Skeletal muscle tissue (tissue), 4 donors: Measurements from ENCODE around the gene TTC32. TPM values are rescaled to one million over a fixed set of nuclear protein-coding genes. Genes with fewer than 3 reads are reported as not detected.
"Not testable (repeated sequence)": the region's sequence is repeated elsewhere in the genome, so short reads cannot be mapped to it uniquely, and the experiment has no call there.

Experiments
- H3K27ac ChIP-seq: one replicate; pipeline ENCODE4 v1.7.0; 2013; ENCODE audit warnings: mild to moderate bottlenecking, low read depth, low read length, inconsistent platforms
- H3K27me3 ChIP-seq, 3 donors: one replicate each; pipeline ENCODE4 v1.7.0; 2013; ENCODE audit warnings: low read length in 3 of 3; ENCODE audit not compliant: control insufficient read depth in 3 of 3, insufficient read depth in 3 of 3
- H3K36me3 ChIP-seq, 3 donors: one replicate each; pipeline ENCODE4 v1.7.0; 2013; ENCODE audit warnings: low read length in 3 of 3; ENCODE audit not compliant: control insufficient read depth in 3 of 3, insufficient read depth in 3 of 3
- H3K4me1 ChIP-seq, 3 donors: one replicate each; pipeline ENCODE4 v1.7.0; 2013; ENCODE audit warnings: low read length in 3 of 3, mild to moderate bottlenecking in 3 of 3; ENCODE audit not compliant: control insufficient read depth in 3 of 3, insufficient read depth in 3 of 3
- H3K4me3 ChIP-seq, 3 donors: one replicate each; pipeline ENCODE4 v1.7.0; 2013; ENCODE audit warnings: low read length in 3 of 3
- H3K9ac ChIP-seq, 3 donors: one replicate each; pipeline ENCODE4 v1.7.0; 2013; ENCODE audit warnings: low read length in 3 of 3, mild to moderate bottlenecking in 3 of 3, moderate library complexity in 2 of 3, low read depth in 1 of 3
- H3K9me3 ChIP-seq, 3 donors: one replicate each; pipeline ENCODE4 v1.7.0; 2013; ENCODE audit warnings: low read length in 3 of 3; ENCODE audit not compliant: control insufficient read depth in 3 of 3
- total RNA-seq: library from RNA; depleted of rRNA; stranded (reverse); fragments of >200 nt; gene quantifications from one replicate; pipeline ENCODE4 v1.2.3, GENCODE V29; 2014
- donor health status: Osteomylitis.

TTC32 gene
- total RNA-seq, 1 donor from 2014 or later = 2.6 TPM

DNA sequence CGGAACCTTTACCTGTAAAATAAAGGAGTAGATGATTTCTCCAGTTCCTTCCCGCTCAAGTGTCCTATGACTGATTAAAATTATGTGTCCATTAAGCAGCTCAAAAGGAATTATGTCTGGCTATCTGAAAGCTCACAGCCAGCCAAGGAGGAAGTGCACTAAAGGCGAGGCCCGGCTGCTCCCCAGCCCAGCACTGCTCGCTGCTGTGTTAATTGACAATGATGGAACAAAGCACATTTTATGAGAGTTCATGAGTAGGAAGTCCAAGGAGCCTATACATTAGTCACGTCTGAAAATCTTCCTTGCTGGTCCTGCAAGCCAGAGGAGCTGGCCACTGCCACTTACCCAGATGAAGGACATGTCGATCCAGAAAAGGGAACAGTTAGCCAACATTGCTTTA, 14.3 kb downstream of the TTC32 start:
- H3K27ac ChIP-seq = no peak overlapping the region
- peaks cover 0 to 3% (median 0%) of the 10 kb centered on the region in 3 donors for H3K27me3 ChIP-seq
- no peaks in the 10 kb centered on the region for H3K9me3 ChIP-seq
- H3K9ac ChIP-seq = no peak overlapping the region
- H3K36me3 ChIP-seq = no peaks in the 10 kb centered on the region
- peaks cover 4 to 19% (median 8%) of the 10 kb centered on the region in 3 donors for H3K4me1 ChIP-seq
- no peak overlapping the region for H3K4me3 ChIP-seq

DNA sequence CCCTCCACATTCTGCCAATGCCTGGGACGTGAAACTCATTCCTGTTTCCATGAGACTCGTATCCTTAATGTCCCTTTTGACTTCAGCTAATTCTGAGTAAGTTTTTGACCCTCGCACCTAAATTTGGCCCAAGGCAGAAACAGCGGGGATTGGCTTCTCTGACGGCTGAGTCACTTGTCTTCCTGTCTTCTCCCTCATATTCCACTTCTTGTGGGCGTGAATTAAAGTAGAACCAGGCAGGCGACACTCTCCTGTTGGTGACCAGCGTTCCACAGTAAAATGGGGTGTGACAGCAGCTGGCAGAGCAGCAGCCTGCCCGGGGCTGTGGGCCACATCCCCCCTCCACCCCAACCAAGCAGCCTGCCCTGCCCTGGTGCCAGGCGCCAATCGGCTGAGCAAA, 15.5 kb downstream of the TTC32 start:
- no peaks in the 10 kb centered on the region for H3K36me3 ChIP-seq
- no peak overlapping the region for H3K9ac ChIP-seq
- peaks cover 0 to 3% (median 0%) of the 10 kb centered on the region in 3 donors for H3K27me3 ChIP-seq
- no peaks in the 10 kb centered on the region for H3K9me3 ChIP-seq
- H3K4me3 ChIP-seq = no peak overlapping the region
- H3K27ac ChIP-seq = no peak overlapping the region
- H3K4me1 ChIP-seq = peaks cover 4 to 19% (median 8%) of the 10 kb centered on the region in 3 donors

- H3K9ac ChIP-seq = no peak overlapping the region
- peaks cover 4 to 19% (median 8%) of the 10 kb centered on the region in 3 donors for H3K4me1 ChIP-seq
- H3K4me3 ChIP-seq = no peak overlapping the region
- peaks cover 0 to 3% (median 0%) of the 10 kb centered on the region in 3 donors for H3K27me3 ChIP-seq
- no peaks in the 10 kb centered on the region for H3K36me3 ChIP-seq
- H3K27ac ChIP-seq = no peak overlapping the region
- H3K9me3 ChIP-seq = no peaks in the 10 kb centered on the region
These were observed 16.0 kb downstream of the TTC32 start for GRCh38 chr2:19885791-19886190.

DNA sequence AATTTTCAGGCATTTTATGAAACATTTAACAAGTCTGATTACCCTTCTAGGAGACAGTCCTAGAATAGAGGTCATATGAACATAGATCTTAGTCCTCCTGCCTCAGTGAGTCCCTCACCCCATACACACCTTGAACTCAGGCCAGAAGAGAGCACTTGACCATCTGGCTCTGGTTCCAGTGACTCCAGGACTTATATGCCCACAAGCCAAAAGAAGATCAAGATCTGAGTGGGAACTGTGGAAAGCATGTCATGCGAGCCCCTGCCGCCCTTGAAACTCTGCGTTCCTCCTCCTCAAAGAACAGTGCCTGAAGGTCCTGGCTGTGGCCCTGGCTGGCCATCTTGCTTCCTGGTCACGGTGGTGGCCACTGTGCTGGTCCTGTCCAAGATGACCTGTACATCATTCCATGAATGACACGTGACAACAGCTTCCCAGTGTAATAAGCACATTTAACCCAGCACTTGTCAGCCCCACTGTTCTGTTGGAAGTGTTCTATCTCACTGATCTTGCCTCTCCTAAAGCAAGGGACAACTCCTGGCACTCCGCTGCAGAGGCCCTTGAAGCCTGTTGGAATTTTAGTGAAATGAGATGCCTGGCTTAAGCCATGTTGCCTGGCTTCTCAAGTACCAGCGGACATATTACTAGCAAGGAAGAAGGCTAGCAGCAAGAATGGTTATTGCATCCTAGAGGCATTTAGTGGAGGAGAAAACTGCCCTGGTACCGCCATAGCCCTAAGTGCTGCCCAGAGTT, 17.6 kb downstream of the TTC32 start:
- Histone ChIP-seq H3K9ac (no peak overlapping the region), H3K27ac (no peak overlapping the region), H3K27me3 (peaks cover 0 to 3% (median 0%) of the 10 kb centered on the region in 3 donors), H3K4me3 (no peak overlapping the region), H3K36me3 (no peaks in the 10 kb centered on the region), H3K9me3 (no peaks in the 10 kb centered on the region), H3K4me1 (peaks cover 4 to 14% (median 8%) of the 10 kb centered on the region in 3 donors)

DNA sequence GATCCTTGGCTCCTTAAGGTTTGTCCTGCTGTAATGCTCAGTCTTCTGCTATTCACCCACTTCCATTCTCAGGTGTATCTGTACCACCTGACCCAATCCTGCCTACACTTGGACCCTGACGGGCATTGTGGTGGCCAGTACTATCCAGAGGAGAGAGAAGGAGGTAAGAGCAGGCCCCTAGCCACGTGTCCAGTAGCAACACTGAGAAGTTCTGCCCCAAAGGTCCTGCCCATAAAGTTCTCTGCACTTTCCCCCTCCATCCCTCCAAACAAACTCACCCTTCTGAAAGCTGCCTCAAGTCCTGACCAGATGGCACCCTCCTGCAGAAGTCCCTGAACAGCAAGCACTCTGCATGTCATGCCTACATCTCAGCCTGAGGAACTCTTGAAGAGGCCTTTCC, 18.3 kb downstream of the TTC32 start:
- Histone ChIP-seq H3K9ac (no peak overlapping the region), H3K27ac (no peak overlapping the region), H3K27me3 (peaks cover 0 to 3% (median 0%) of the 10 kb centered on the region in 3 donors), H3K4me3 (no peak overlapping the region), H3K4me1 (peaks cover 4 to 9% (median 5%) of the 10 kb centered on the region in 3 donors), H3K9me3 (no peaks in the 10 kb centered on the region), H3K36me3 (no peaks in the 10 kb centered on the region)

DNA sequence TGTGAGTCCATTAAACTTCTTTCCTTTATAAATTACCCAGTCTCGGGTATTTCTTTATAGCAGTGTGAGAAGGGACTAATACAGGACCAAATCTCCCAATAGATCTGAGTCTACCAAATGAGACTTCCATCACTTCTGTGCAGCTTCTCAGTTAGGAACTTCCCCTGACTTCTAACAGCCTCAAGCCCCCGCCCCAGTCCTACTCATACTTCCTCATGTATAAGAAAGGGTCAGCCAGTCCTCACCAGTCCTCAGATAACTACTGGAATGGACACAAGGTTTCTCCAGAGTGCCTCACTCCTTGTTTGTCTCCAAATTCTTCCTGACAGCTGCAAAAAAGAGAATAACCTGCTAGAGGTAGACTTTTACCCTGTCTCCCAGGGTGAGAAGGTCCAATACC, 19.5 kb downstream of the TTC32 start:
- H3K36me3 ChIP-seq = no peaks in the 10 kb centered on the region
- H3K4me1 ChIP-seq = peaks cover 4 to 9% (median 5%) of the 10 kb centered on the region in 3 donors

DNA sequence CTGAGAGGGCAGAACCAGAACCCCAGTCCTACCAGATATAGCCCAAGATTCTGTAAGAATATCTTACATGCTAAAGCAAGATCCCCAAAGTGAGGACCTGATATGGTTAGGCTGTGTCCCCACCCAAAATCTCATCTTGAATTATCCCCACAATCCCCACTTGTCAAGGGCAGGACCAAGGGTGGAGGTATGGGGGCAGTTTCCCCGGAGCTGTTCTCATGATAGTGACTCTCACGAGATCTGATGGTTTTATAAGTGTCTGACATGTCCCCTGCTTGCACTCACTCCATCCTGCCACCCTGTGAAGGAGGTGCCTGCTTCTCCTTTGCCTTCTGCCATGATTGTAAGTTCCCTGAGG, 19.9 kb downstream of the TTC32 start:
- H3K36me3 ChIP-seq = no peaks in the 10 kb centered on the region
- H3K27ac ChIP-seq = no peak overlapping the region
- H3K27me3 ChIP-seq = peaks cover 0 to 3% (median 0%) of the 10 kb centered on the region in 3 donors
- H3K9ac ChIP-seq = no peak overlapping the region
- H3K4me3 ChIP-seq = no peak overlapping the region
- H3K9me3 ChIP-seq = no peaks in the 10 kb centered on the region
- peaks cover 4 to 8% (median 5%) of the 10 kb centered on the region in 3 donors for H3K4me1 ChIP-seq

More for the DNA sequence above, 19.5 kb downstream of the TTC32 start:
- no peak overlapping the region for H3K27ac ChIP-seq
- H3K9ac ChIP-seq = no peak overlapping the region
- no peak overlapping the region for H3K4me3 ChIP-seq
- peaks cover 0 to 3% (median 0%) of the 10 kb centered on the region in 3 donors for H3K27me3 ChIP-seq
- H3K9me3 ChIP-seq = no peaks in the 10 kb centered on the region

- Histone ChIP-seq H3K36me3 (no peaks in the 10 kb centered on the region), H3K4me1 (peaks cover 1 to 2% (median 2%) of the 10 kb centered on the region in 3 donors), H3K27ac (no peak overlapping the region), H3K9me3 (no peaks in the 10 kb centered on the region), H3K9ac (no peak overlapping the region), H3K27me3 (peaks cover 0 to 3% (median 0%) of the 10 kb centered on the region in 3 donors), H3K4me3 (no peak overlapping the region)
These were observed 20.4 kb downstream of the TTC32 start for GRCh38 chr2:19881221-19881907.

- H3K9me3 ChIP-seq, H3K36me3 ChIP-seq, H3K27ac ChIP-seq, H3K4me3 ChIP-seq, H3K9ac ChIP-seq, H3K27me3 ChIP-seq, H3K4me1 ChIP-seq: not testable (repeated sequence)
These were observed 21.6 kb downstream of the TTC32 start for GRCh38 chr2:19880191-19880590.

DNA sequence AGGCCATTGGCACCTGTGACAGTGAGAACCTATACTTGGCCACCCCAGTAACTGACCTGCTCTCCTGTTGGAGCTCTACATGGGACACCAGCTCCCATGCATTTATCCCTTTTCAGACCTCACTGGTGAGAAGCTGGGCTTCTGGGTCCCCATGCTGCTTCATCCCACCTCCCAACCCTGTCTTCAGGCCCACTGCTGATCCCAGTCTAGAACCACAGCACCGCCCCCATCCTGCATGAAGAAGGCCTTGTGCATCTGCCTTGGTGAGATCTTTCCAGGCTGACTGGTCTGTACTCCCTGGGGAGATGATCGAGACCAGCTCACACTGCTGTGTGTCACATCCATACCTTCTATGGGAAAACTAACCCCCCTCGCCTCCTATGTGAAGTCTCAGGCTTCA, 22.7 kb downstream of the TTC32 start:
- no peak overlapping the region for H3K9ac ChIP-seq
- H3K27ac ChIP-seq = no peak overlapping the region
- H3K4me3 ChIP-seq = no peak overlapping the region
- no peaks in the 10 kb centered on the region for H3K9me3 ChIP-seq
- no peaks in the 10 kb centered on the region for H3K36me3 ChIP-seq
- no peaks in the 10 kb centered on the region for H3K27me3 ChIP-seq
- no peaks in the 10 kb centered on the region for H3K4me1 ChIP-seq
